Left colon (tissue), 2 donors: ENCODE measurements around the gene ZNF723. TPM values are rescaled to one million over a fixed set of nuclear protein-coding genes. Genes with fewer than 3 reads are reported as not detected.
A peak's percentile ranks its signal among the peaks of the same experiment; 100 is the strongest.
"Not testable (repeated sequence)": the region's sequence is repeated elsewhere in the genome, so short reads cannot be mapped to it uniquely, and the experiment has no call there.

Source experiments
- ATAC-seq: fragments of 200-7000 bp; cut with Tn5 transposase; one replicate; pipeline ENCODE4 v1.9.1; 2020; ENCODE audit warnings: mild to moderate bottlenecking, moderate library complexity
- DNase-seq, 2 donors: peaks; one replicate each; pipeline ENCODE4 v3.0.0-alpha.2; 2020
- intact Hi-C, 2 donors: fragments of 100-400 bp; cut with DNase I in 1 of 2; cut with micrococcal nuclease in 1 of 2; formaldehyde crosslinking; loops; one replicate each; pipeline versions ENCODE4 v1.11.2 to v1.14.0; 2022; cut with DNase I, micrococcal nuclease
- long read RNA-seq: library from polyadenylated mRNA; unstranded; transcript quantifications from one replicate; pipeline ENCODE4 v2.0.0, GENCODE V29; 2021
- total RNA-seq, 2 donors: library from RNA; stranded (reverse); fragmentation: NEBNext Ultra II Directional; extraction: Animal tissue kit (Norgen Biotek cat#: 25700); gene quantifications; one replicate each; pipeline ENCODE4 v1.2.1, GENCODE V29; 2021
- donor health status: DM: no; HTN: no; CAD: no.
- donor health status: DM: yes; HTN: yes; CAD: no.

ZNF723 gene
- total RNA-seq: not detected
- long read RNA-seq: 0 reads

GRCh38 chr19:22832031-22832762 lies at the start of gene ZNF723:
Gene ZNF723 (plus strand): TSS chr19:22832291. CDS start chr19:22832380, 89 bp downstream.
- ATAC-seq (no peak), DNase-seq (no peak)
- intact Hi-C loops: no loop called here

DNA sequence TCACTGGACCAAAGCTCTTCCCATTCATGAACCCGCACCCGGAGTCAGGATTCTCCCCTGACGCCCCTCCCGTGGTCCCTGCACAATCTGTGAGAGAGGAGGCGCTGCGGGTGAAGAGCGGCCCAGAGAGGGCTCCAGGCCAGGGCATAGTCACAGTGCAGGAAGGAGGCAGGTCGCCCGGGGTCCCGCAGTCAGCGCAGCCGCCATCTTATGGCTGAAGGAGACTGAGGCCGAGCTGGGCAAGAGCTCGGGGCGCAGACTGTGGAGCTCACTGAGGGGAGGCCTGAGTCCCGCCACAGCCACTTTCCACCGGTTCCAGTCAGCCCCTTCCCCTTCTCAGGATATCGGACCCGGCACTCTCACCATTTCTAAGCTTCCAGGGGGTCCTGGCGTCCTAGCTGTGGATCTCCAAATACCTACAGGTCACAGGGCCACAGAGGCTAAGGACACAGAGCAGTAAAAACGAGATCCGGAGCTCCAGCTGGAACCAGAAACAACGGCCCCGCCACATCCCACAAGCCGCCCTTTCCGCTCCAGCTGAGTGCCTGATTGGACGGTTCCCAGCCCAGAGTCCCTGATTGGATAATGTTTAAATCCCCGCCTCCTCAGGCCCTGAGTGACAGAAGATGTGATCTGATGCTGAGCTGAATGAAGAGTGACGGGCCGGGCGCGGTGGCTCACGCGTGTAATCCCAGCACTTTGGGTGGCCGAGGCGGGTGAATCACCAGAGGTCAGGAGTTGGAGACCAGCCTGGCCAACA lies 48.3 kb upstream of the ZNF723 start, which contains the start of gene ZNF99:
ZNF99 (minus strand) TSS at position 501 of the 760 bp plus-strand sequence; CDS start at position 366, 135 bp downstream.
- intact Hi-C loops: no loop called here
- ATAC-seq: no peak
- peak in 1 of 2 donors; percentile 3 for DNase-seq

- DNase-seq, intact Hi-C loops, ATAC-seq: not testable (repeated sequence)
These were observed 39.2 kb upstream of the ZNF723 start for GRCh38 chr19:22792863-22793262.

- intact Hi-C loops: no loop called here
- ATAC-seq (no peak), DNase-seq (no peak)
These were observed 35.1 kb upstream of the ZNF723 start for GRCh38 chr19:22797040-22797439.

DNA sequence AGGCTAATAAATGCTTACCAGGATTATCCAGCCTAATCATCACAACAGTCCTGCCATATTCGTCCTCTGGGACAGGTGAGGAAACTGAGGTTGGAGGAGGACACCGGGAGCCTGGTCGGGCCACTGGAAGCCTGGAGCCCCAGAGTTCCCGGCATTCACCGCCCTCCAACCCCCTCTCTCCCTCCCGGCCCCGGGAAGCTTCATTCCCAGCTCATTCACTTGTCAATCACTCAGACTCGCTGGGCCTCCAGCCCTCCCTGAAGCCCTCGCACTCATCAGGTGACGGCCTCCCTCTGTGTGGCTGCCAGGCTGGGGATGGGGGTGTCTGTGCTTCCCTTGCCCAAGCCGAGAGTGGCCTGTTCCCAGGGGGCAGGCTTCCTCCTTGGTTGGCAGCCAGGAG lies 25.7 kb upstream of the ZNF723 start:
- intact Hi-C loops: no loop called here
- DNase-seq (no peak), ATAC-seq (no peak)

- DNase-seq (no peak), ATAC-seq (no peak)
- intact Hi-C loops: no loop called here
These were observed 24.8 kb upstream of the ZNF723 start for GRCh38 chr19:22807061-22807835.

- intact Hi-C loops: no loop called here
- DNase-seq (no peak), ATAC-seq (no peak)
These were observed 18.0 kb upstream of the ZNF723 start for GRCh38 chr19:22814124-22814523.

GRCh38 chr19:22831211-22831610 lies 880 bp upstream of the ZNF723 start:
- DNase-seq (no peak), ATAC-seq (no peak)
- intact Hi-C loops: no loop called here

DNA sequence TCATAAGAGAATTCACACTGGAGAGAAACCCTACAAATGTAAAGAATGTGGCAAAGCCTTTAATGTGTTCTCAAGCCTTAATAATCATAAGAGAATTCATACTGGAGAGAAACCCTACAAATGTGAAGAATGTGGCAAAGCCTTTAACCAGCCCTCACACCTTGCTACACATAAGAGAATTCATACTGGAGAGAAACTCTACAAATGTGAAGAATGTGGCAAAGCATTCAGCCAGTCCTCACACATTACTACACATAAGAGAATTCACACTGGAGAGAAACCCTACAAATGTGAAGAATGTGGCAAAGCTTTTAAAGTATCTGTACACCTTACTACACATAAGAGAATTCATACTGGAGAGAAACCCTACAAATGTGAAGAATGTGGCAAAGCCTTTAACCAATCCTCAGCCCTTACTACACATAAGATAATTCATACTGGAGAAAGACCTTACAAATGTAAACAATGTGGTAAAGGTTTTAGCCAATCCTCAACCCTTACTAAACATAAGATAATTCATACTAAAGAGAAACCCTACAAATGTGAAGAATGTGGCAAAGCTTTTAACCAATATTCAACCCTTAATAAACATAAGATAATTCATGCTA lies 25.7 kb downstream of the ZNF723 start:
- DNase-seq, intact Hi-C loops: not testable (repeated sequence)

DNA sequence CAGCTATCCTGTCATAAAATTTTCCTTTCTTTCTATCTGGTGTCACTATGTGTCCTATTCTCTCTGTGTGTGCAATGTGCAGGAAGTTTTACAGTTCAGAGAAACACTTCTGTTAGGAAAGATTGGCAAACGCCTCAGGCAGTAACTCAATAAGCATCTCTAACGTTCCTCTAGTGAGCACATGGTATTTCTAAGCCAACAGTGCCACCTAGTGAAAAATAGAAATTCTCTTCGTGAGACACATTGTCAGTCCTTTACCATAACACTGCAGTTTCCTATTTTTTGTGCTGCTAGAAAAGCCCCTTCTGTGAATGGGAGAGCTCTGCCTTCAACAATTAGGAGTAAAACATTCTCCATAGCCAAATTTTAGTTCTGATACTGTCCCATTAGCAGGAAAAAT lies 50.7 kb downstream of the ZNF723 start:
- no peak for ATAC-seq
- intact Hi-C loops: no loop called here
- DNase-seq: no peak

More for the DNA sequence above, 25.7 kb downstream of the ZNF723 start:
- not testable (repeated sequence) for ATAC-seq

- intact Hi-C loops: no loop called here
- no peak for ATAC-seq
- DNase-seq: no peak
These were observed 61.8 kb downstream of the ZNF723 start for GRCh38 chr19:22893855-22894270.

DNA sequence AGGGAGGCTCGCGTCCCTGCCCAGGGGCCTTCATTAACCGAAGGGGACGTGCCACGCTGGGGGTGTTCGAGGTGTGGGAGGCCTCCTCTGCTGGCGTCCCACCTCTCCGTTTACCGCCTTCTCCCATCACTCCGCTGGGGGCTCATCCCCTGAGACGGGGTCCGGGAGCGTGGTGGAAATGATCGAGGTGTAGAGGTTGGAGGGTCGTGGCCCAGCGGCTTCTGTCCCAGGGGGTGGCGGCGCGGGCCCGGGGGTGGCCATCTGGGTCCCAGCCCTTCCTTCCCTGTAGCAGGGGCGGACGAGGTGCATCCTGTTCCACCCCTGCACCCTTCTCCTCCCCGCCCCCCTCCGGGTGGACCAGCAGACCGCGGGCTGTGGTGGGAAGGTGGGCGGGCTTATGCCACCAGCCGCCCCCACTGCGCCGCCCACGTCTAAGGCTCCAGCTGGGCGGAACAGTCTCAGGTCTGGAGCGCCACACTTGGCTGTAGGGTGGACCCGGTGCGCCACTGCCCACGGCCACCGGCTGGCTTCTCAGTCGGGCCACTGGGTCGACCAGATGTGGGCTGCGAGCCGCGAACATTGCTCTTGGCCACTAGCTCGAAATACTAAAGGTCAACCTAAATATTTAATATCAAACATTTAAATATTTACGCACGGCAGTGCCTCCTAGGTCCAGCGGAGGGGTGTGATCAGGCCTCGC lies 69.5 kb downstream of the ZNF723 start:
- ATAC-seq: no peak
- DNase-seq: no peak
- intact Hi-C loops: no loop called here

Other genes with a start within 250 kb of the ZNF723 start
- under 1 TPM; 0.08 to 0.43 TPM for gene ZNF492, start 198.0 kb upstream of the ZNF723 start, total RNA-seq
- gene ZNF99, start 48.1 kb upstream of the ZNF723 start, total RNA-seq: not detected
- under 1 TPM; 0.27 to 0.75 TPM for gene ZNF728, start 170.9 kb downstream of the ZNF723 start, total RNA-seq